ENCODE data around the gene PLEKHM2.

- TF ChIP-seq POLR2A (IDR thresholded peaks at IDR 0.05; ENCODE audit: low read depth, low read length) (no peak), POLR2AphosphoS5 (IDR thresholded peaks at IDR 0.05; ENCODE audit: low read depth, low read length) (no peak), TAF1 (IDR thresholded peaks at IDR 0.05; ENCODE audit: borderline replicate concordance, low read depth, low read length) (no peak)
Observed at GRCh38 chr1:15718199-15718601, 34.1 kb downstream of the PLEKHM2 start.

Measured in GM12892 (cell line).